HepG2 (cell line): ENCODE data around the gene NANOS1. TPM values are rescaled to one million over a fixed set of nuclear protein-coding genes. Genes with fewer than 3 reads are reported as not detected.

Experiments used
- BRF2 ChIP-seq: sonication (generic); formaldehyde crosslinking; IDR thresholded peaks from 2 replicates; pipeline ENCODE4 v1.8.1; 2022; ENCODE audit warnings: mild to moderate bottlenecking, missing genetic modification reagents
- GFI1 ChIP-seq: sonication (generic); formaldehyde crosslinking; IDR thresholded peaks from 2 replicates; pipeline ENCODE4 v1.5.0; 2020; ENCODE audit warnings: missing genetic modification reagents, mild to moderate bottlenecking, borderline replicate concordance
- GPN1 ChIP-seq: sonication (generic); formaldehyde crosslinking; IDR thresholded peaks from 2 replicates; pipeline ENCODE4 v1.5.1; 2020; ENCODE audit warnings: missing genetic modification reagents, borderline replicate concordance
- KLF16 ChIP-seq, 2 experiments: sonication (generic) in 1 of 2; formaldehyde crosslinking in 1 of 2; IDR thresholded peaks; 2 replicates each; pipeline versions ENCODE4 v1.6.1 to v1.8.0; 2016 to 2023; ENCODE audit warnings: missing genetic modification reagents in 2 of 2, missing compliant biosample characterization in 1 of 2
- MTA1 ChIP-seq: sonication (generic); formaldehyde crosslinking; IDR thresholded peaks from 2 replicates; pipeline ENCODE4 v1.4.0; 2020; ENCODE audit warnings: missing genetic modification reagents, mild to moderate bottlenecking, borderline replicate concordance
- NFYB ChIP-seq: sonication (generic); formaldehyde crosslinking; IDR thresholded peaks from 2 replicates; pipeline ENCODE4 v1.4.0; 2020; ENCODE audit warnings: missing genetic modification reagents
- RARG ChIP-seq: sonication (generic); formaldehyde crosslinking; IDR thresholded peaks from 2 replicates; pipeline ENCODE4 v1.4.0; 2020; ENCODE audit warnings: low read depth, mild to moderate bottlenecking, missing genetic modification reagents
- SIN3A ChIP-seq: IDR thresholded peaks from 2 replicates; pipeline ENCODE4 v1.6.1; 2011; ENCODE audit warnings: low read depth, mild to moderate bottlenecking, control low read depth, low read length, borderline replicate concordance
- SRSF1 ChIP-seq: fragments of 200-400 bp; formaldehyde crosslinking; optimal IDR thresholded peaks from 2 replicates; pipeline ENCODE3; 2017; ENCODE audit warnings: mild to moderate bottlenecking, low read depth, low read length, moderate library complexity
- TAF15 ChIP-seq: fragments of 200-400 bp; formaldehyde crosslinking; IDR thresholded peaks from one replicate; pipeline ENCODE4 v1.6.1; 2018; ENCODE audit warnings: mild to moderate bottlenecking, low read depth, low read length; ENCODE audit not compliant: poor library complexity, severe bottlenecking
- TEF ChIP-seq: sonication (generic); formaldehyde crosslinking; IDR thresholded peaks from 2 replicates; pipeline ENCODE4 v1.5.0; 2020; ENCODE audit warnings: missing genetic modification reagents
- ZFP1 ChIP-seq: IDR thresholded peaks from 2 replicates; pipeline ENCODE4 v1.6.1; 2016
- ZNF687 ChIP-seq: sonication (generic); formaldehyde crosslinking; IDR thresholded peaks from 2 replicates; pipeline ENCODE4 v1.5.1; 2020; ENCODE audit warnings: mild to moderate bottlenecking, missing genetic modification reagents, moderate library complexity
- ZNF713 ChIP-seq: sonication (generic); formaldehyde crosslinking; IDR thresholded peaks from 2 replicates; pipeline ENCODE4 v1.4.0; 2020; ENCODE audit warnings: mild to moderate bottlenecking, missing genetic modification reagents
- ZNF737 ChIP-seq: sonication (generic); formaldehyde crosslinking; IDR thresholded peaks from 2 replicates; pipeline ENCODE4 v1.5.0; 2020; ENCODE audit warnings: missing genetic modification reagents, mild to moderate bottlenecking, borderline replicate concordance
- polyA plus RNA-seq, 8 experiments: library from polyadenylated mRNA; depleted of rRNA in 3 of 8; stranded (reverse) in 7 of 8; unstranded in 1 of 8; fragments of >200 nt; fragmentation: Illumina TruSeq in 4 of 8; extraction: Trizol in 4 of 8; gene quantifications; 2 replicates each; pipeline versions ENCODE4 v1.2.1 to v1.2.3, GENCODE V29; 2011 to 2016; ENCODE audit warnings: low read depth in 4 of 8, missing spikeins in 1 of 8, mixed read lengths in 1 of 8; ENCODE audit not compliant: insufficient read depth in 1 of 8
- total RNA-seq, 5 experiments: library from RNA; depleted of rRNA; stranded (reverse); fragments of >200 nt; fragmentation: Illumina TruSeq; extraction: Trizol; gene quantifications; 2 replicates each; pipeline ENCODE4 v1.2.3, GENCODE V29; 2016; ENCODE audit warnings: low read depth in 1 of 5
- TF ChIP-seq, protein P1 (sequence below): sonication (generic); formaldehyde crosslinking; IDR thresholded peaks from 2 replicates; pipeline ENCODE4 v1.4.0; 2020; ENCODE audit warnings: low read depth, mild to moderate bottlenecking, missing genetic modification reagents

NANOS1 gene
- total and polyA plus RNA-seq, 2 of the 13 experiments (the other 11 are each of a cell fraction or from before 2014, with no cell fraction given) = 1.7 to 2.2 TPM

DNA sequence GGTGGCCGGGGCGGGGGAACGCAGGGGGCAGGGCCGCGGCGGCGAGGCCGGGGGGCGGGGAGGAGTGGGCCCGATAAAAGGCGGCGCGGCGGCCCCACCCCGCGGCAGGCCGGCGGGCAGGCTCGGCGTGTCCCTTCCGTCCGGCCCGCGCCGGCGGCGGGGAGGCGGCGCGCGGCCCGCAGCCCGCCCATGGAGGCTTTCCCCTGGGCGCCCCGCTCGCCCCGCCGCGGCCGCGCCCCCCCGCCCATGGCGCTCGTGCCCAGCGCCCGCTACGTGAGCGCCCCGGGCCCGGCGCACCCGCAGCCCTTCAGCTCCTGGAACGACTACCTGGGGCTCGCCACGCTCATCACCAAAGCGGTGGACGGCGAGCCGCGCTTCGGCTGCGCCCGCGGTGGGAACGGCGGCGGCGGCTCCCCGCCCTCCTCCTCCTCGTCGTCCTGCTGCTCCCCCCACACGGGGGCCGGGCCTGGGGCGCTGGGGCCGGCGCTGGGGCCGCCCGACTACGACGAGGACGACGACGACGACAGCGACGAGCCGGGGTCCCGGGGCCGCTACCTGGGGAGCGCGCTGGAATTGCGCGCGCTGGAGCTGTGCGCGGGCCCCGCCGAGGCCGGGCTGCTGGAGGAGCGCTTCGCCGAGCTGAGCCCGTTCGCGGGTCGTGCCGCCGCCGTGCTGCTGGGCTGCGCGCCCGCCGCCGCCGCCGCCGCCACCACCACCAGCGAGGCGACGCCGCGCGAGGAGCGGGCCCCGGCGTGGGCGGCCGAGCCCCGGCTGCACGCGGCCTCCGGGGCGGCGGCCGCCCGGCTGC lies at the start of gene NANOS1 (continued):
- TF ChIP-seq ZNF687 (CRISPR knock-in tag) = no peak; the same call in 1 of the 2 replicates
- no peak for TF ChIP-seq ZFP1 (CRISPR knock-in tag)
- TF ChIP-seq, protein P1, sequence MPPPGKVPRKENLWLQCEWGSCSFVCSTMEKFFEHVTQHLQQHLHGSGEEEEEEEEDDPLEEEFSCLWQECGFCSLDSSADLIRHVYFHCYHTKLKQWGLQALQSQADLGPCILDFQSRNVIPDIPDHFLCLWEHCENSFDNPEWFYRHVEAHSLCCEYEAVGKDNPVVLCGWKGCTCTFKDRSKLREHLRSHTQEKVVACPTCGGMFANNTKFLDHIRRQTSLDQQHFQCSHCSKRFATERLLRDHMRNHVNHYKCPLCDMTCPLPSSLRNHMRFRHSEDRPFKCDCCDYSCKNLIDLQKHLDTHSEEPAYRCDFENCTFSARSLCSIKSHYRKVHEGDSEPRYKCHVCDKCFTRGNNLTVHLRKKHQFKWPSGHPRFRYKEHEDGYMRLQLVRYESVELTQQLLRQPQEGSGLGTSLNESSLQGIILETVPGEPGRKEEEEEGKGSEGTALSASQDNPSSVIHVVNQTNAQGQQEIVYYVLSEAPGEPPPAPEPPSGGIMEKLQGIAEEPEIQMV = no peak
- no peak for TF ChIP-seq SIN3A
- TF ChIP-seq GFI1 (CRISPR knock-in tag) = no peak
- no peak for TF ChIP-seq BRF2 (CRISPR knock-in tag)
- TF ChIP-seq ZNF737 (CRISPR knock-in tag) = no peak
- no peak for TF ChIP-seq MTA1 (CRISPR knock-in tag)
- TF ChIP-seq NFYB (CRISPR knock-in tag) = no peak
- no peak for TF ChIP-seq RARG (CRISPR knock-in tag)
- no peak for TF ChIP-seq SRSF1
- no peak for TF ChIP-seq KLF16 (CRISPR knock-in tag; IDR thresholded peaks at IDR 0.05)
- TF ChIP-seq TEF (CRISPR knock-in tag) = no peak
- TF ChIP-seq ZNF713 (CRISPR knock-in tag) = no peak
- TF ChIP-seq TAF15 = no peak
- no peak for TF ChIP-seq GPN1 (CRISPR knock-in tag)
